HFF-Myc (cell line): Measurements from ENCODE around the gene PLCL1.

Experiments used
- DNase-seq: peaks from one replicate; pipeline ENCODE4 v3.0.0-alpha.2; 2011; ENCODE audit warnings: low read depth; ENCODE audit errors: extremely low read depth
- H3K4me3 ChIP-seq: replicated peaks from 2 replicates; pipeline ENCODE4 v1.5.1; 2011; ENCODE audit warnings: low read depth, mild to moderate bottlenecking, control low read depth, low read length
- TF ChIP-seq, protein P1 (sequence below): IDR thresholded peaks from 2 replicates; pipeline ENCODE4 v1.5.1; 2012; ENCODE audit warnings: mild to moderate bottlenecking, low read depth, low read length, control low read depth; ENCODE audit errors: missing control alignments

The PLCL1 gene

DNA sequence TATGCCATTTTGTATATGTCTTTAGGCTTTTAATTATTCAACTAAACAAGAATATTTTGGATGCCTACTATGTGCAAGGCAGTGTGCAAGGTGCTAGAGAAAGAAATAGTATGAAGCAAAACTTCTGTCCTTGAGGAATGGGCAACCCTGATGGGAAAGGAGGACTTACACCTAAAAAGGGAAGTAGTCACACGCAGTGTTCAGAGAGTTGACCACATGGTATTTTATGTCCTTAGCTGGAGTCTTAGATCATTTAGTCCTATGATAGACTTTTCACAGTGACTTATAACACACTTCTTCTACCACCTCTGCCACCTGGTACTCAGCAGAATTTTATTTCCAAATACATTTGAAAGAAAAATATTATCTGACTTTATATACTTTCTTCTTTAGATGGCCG lies 291.6 kb downstream of the PLCL1 start:
- H3K4me3 ChIP-seq: no peak overlapping the region
- TF ChIP-seq, protein P1, sequence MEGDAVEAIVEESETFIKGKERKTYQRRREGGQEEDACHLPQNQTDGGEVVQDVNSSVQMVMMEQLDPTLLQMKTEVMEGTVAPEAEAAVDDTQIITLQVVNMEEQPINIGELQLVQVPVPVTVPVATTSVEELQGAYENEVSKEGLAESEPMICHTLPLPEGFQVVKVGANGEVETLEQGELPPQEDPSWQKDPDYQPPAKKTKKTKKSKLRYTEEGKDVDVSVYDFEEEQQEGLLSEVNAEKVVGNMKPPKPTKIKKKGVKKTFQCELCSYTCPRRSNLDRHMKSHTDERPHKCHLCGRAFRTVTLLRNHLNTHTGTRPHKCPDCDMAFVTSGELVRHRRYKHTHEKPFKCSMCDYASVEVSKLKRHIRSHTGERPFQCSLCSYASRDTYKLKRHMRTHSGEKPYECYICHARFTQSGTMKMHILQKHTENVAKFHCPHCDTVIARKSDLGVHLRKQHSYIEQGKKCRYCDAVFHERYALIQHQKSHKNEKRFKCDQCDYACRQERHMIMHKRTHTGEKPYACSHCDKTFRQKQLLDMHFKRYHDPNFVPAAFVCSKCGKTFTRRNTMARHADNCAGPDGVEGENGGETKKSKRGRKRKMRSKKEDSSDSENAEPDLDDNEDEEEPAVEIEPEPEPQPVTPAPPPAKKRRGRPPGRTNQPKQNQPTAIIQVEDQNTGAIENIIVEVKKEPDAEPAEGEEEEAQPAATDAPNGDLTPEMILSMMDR: no peak
- no peak for DNase-seq

DNA sequence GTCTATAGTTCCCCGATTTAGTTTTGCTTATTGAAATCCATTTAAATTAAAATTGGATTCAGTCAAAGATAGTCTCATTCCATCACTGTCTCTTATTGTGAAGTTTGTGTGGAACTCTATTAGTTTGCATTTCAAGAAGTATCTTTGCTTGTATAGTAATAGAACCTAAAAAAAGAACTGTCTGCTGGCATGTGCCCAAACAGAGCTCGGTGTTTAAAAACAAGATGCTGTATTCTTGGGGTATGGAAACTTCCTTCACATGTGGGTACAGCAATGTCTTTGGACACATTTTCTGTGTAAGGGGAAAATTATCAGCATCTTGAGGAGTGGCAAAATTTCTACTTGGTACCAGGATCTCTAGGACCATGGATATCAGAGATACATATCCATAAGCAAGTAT lies 292.6 kb downstream of the PLCL1 start:
- DNase-seq: no peak
- TF ChIP-seq, protein P1: no peak
- no peak overlapping the region for H3K4me3 ChIP-seq

DNA sequence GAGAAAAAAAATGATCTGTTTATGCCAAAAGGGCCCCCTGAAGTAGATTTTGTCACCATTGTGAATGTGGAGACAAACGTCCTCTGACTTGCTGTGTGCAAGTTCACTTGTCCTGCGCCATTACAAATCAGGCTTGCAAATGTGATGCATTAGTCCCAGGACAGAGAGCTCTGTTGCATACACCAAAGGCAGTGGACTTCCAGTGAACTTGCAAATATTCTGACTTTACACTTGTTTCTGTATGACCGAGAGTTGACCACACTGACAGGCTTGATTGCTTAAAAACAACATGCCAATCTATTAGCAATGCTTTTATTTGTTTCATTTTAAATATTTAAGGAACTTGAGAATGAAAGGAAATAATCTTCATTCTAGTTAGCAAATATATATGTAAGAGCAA lies 293.2 kb downstream of the PLCL1 start:
- H3K4me3 ChIP-seq: no peak overlapping the region
- TF ChIP-seq, protein P1: no peak
- DNase-seq: no peak

DNA sequence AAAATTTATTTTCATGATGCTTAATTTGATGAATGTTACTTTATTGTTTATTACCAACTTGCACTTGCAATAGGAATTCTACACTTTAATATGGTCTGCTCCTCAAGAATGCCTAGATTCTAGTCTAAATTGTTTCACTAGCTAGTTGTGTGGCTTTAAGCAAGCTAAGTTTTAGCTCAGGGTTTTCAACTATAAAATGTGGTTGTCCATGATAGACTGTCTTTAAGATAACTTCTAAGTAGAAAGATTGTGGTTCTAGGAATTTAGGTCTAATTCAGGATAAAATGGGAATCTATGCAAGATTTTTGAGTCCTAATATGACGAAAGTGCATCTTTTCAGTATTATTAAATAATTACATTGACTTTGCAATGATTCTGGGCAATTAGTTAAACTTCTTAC lies 294.0 kb downstream of the PLCL1 start:
- DNase-seq: no peak
- no peak overlapping the region for H3K4me3 ChIP-seq
- TF ChIP-seq, protein P1: no peak

DNA sequence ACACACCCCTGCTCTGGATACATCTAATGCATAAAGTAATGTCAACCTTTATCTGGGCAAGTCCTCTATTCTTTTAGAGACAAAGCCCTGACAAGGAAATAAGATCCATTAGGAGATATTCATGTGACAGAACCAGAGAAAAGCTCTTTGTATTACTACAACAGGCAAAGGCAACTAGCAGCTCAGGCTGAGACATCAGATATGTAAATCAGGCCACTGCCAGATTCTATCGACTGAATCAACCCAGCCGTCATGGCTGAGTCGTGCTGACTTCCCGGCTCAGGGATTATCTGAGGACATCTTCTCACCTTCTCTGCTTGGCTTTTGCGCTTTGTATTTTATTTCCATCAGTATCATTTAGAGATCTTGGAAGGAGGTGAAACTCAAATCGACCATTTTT lies 294.5 kb downstream of the PLCL1 start:
- no peak for DNase-seq
- no peak overlapping the region for H3K4me3 ChIP-seq
- TF ChIP-seq, protein P1: no peak

DNA sequence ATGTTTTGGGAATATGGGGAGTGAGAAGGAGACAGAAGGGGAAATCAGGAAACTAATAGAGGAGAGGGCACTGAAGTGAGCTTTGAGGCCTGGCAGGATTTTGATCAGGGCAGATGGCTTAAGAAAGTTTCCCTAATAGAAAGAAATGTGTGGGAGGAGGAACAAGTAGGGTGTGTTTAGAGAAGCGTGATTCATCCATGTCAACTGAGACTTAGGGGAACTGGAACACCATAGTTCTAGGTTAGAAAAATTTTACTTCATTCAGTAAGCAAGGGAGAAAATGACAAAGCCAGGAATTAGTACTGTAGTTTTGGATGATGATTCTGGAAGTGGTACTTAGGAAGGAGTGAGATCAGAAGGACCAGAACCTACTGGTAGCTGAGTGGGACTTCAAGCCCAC lies 296.0 kb downstream of the PLCL1 start:
- DNase-seq: no peak
- H3K4me3 ChIP-seq: no peak overlapping the region
- TF ChIP-seq, protein P1: no peak

DNA sequence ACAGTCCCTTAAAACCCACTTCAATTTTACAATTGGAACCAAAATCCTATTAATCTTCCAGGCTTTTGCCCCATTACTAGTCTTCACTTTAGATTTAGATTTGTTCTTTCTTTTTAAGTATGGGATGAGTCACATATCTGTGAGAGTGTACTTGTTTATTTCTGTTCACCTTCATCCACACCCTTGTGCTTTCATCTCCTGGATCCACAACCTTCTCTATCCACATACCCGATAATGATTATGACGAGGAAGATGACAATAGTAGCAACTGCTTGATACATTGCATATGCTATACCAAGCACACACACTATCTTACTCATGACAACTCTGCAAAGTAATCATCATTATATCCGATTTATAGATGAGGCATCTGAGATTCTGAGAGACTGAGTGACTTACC lies 297.3 kb downstream of the PLCL1 start:
- no peak for DNase-seq
- no peak overlapping the region for H3K4me3 ChIP-seq
- TF ChIP-seq, protein P1: no peak
